Ovary (tissue), 9 donors: ENCODE data around the gene RERE. TPM values are rescaled to one million over a fixed set of nuclear protein-coding genes. Genes with fewer than 3 reads are reported as not detected.

Source experiments
- DNase-seq, 5 donors: peaks; one replicate each; pipeline ENCODE4 v3.0.0-alpha.2; 2019 to 2020
- H3K27ac ChIP-seq, 2 donors: fragments of 200-600 bp; one replicate each; pipeline versions ENCODE4 v1.5.1 to v1.8.0; 2019 to 2022
- H3K27me3 ChIP-seq: fragments of 200-600 bp; one replicate; pipeline ENCODE4 v1.8.0; 2022
- H3K36me3 ChIP-seq: fragments of 200-600 bp; sonication (generic); one replicate; pipeline ENCODE4 v1.5.1; 2019
- H3K4me1 ChIP-seq: one replicate; pipeline ENCODE4 v1.8.1; 2013; ENCODE audit warnings: mild to moderate bottlenecking, moderate library complexity; ENCODE audit not compliant: insufficient read depth
- H3K4me3 ChIP-seq: fragments of 200-600 bp; sonication (generic); one replicate; pipeline ENCODE4 v1.5.1; 2017
- H3K9me3 ChIP-seq, 2 donors: fragments of 200-600 bp in 1 of 2; sonication (generic) in 1 of 2; one replicate each; pipeline versions ENCODE4 v1.5.1 to v1.8.1; 2013 to 2019; ENCODE audit warnings: mild to moderate bottlenecking in 1 of 2, moderate library complexity in 1 of 2
- CTCF ChIP-seq, 3 donors: fragments of 450-650 bp in 2 of 3; fragments of 200-600 bp in 1 of 3; IDR thresholded peaks; one replicate each; pipeline versions ENCODE4 v1.5.1 to v1.8.0; 2016 to 2022; ENCODE audit warnings: antibody characterized with exemption in 3 of 3, mild to moderate bottlenecking in 1 of 3
- EP300 ChIP-seq: sonication (generic); formaldehyde crosslinking; IDR thresholded peaks from one replicate; pipeline ENCODE4 v1.6.1; 2017; ENCODE audit warnings: antibody characterized with exemption
- POLR2A ChIP-seq: fragments of 450-650 bp; IDR thresholded peaks from one replicate; pipeline ENCODE4 v1.6.1; 2017; ENCODE audit warnings: antibody characterized with exemption, mild to moderate bottlenecking, moderate library complexity
- WGBS, 3 donors: extraction: QIAGEN DNeasy Blood & Tissue Kit in 1 of 3; methylation state at CpG; one replicate each; pipeline versions ENCODE4 v1.1.5 to v1.1.7; 2013 to 2017; 5-methylcytosine and 5-hydroxymethylcytosine counted together
- intact Hi-C, 4 donors: fragments of 100-400 bp; cut with DNase I; formaldehyde crosslinking; loops; one replicate each; pipeline versions ENCODE4 v1.11.0 to v1.15.1; 2022 to 2023
- polyA plus RNA-seq, 2 donors: library from polyadenylated mRNA; stranded (reverse); fragments of 200-250 nt in 1 of 2; fragments of 350-450 nt in 1 of 2; fragmentation: Illumina TruSeq in 1 of 2; extraction: RNeasy Lipid Tissue Mini Kit (QIAGEN cat#74804) in 1 of 2; gene quantifications; one replicate each; pipeline ENCODE4 v1.2.3, GENCODE V29; 2013 to 2014
- total RNA-seq, 7 donors: library from RNA; depleted of rRNA in 2 of 7; stranded (reverse); fragments of >200 nt in 2 of 7; fragmentation: NEBNext Ultra II Directional in 3 of 7; extraction: Animal tissue kit (Norgen Biotek cat#: 25700) in 3 of 7; gene quantifications; one replicate each; pipeline versions ENCODE4 v1.1.0 to v1.2.4, GENCODE V29; 2016 to 2023
- donor health status: DM: no; HTN: no; CAD: no; lungs with moderate emphysema.
- donor health status: DM: no; HTN: no; CAD: no.
- donor health status: Bipolar disorder and iron deficiency.
- donor health status: DM: yes; HTN: yes; CAD: no.
- donor health status: DM: no; HTN: no; CAD: no.
- donor health status: DM: yes; HTN: yes; CAD: no.

RERE gene
- total and polyA plus RNA-seq, 9 donors, result 36.7 to 119 (median 114) TPM

- 58 to 71% (median 65%) methylated on average over 4 of the region's 4 CpGs for WGBS, 3 donors
- Histone ChIP-seq H3K9me3 (no peaks in the 10 kb centered on the region), H3K4me3 (no peak overlapping the region), H3K36me3 (no peaks in the 10 kb centered on the region), H3K27me3 (no peaks in the 10 kb centered on the region), H3K4me1 (peaks cover 6% of the 10 kb centered on the region), H3K27ac (no peak overlapping the region)
- intact Hi-C loops, result no loop called here
- no peak for TF ChIP-seq EP300
- TF ChIP-seq POLR2A, result no peak
- no peak for TF ChIP-seq CTCF (IDR thresholded peaks at IDR 0.05)
- no peak for DNase-seq
Observed at GRCh38 chr1:8527941-8528340, 289.5 kb downstream of the RERE start.

- peak; percentile 74 to 78 (median 75) for DNase-seq
- peak overlapping the region; percentile 49 to 78 for H3K27ac ChIP-seq
- 0 to 5% (median 2%) methylated on average over 11 of the region's 11 CpGs for WGBS, 3 donors
- TF ChIP-seq POLR2A (peak; percentile 54), EP300 (no peak), CTCF (IDR thresholded peaks at IDR 0.05) (no peak)
- H3K27me3 ChIP-seq, result no peaks in the 10 kb centered on the region
- H3K4me3 ChIP-seq, result peak overlapping the region; percentile 58
- no peaks in the 10 kb centered on the region for H3K9me3 ChIP-seq
- H3K4me1 ChIP-seq, result peaks cover 6% of the 10 kb centered on the region
- no peaks in the 10 kb centered on the region for H3K36me3 ChIP-seq
- intact Hi-C loops, result no loop called here
Observed at GRCh38 chr1:8525558-8526275, 291.7 kb downstream of the RERE start.

- Histone ChIP-seq H3K27ac (peak overlapping the region; percentile 49 to 78), H3K27me3 (no peaks in the 10 kb centered on the region), H3K9me3 (no peaks in the 10 kb centered on the region), H3K4me1 (peaks cover 6% of the 10 kb centered on the region), H3K36me3 (no peaks in the 10 kb centered on the region), H3K4me3 (peak overlapping the region; percentile 58)
- TF ChIP-seq CTCF (IDR thresholded peaks at IDR 0.05), result no peak
- no peak for TF ChIP-seq POLR2A
- no peak for TF ChIP-seq EP300
- peak in 2 of 5 donors; percentile 44 to 53 for DNase-seq
- WGBS, 3 donors, result 1 to 3% (median 2%) methylated on average over 6 of the region's 6 CpGs
- intact Hi-C loops, result no loop called here
Observed at GRCh38 chr1:8525216-8525557, 292.3 kb downstream of the RERE start.

GRCh38 chr1:8524627-8525157, 292.7 kb downstream of the RERE start:
- peaks cover 6% of the 10 kb centered on the region for H3K4me1 ChIP-seq
- WGBS, 3 donors, result 32 to 40% (median 38%) methylated on average over 2 of the region's 2 CpGs
- no peaks in the 10 kb centered on the region for H3K36me3 ChIP-seq
- H3K27me3 ChIP-seq, result no peaks in the 10 kb centered on the region
- intact Hi-C loops, result no loop called here
- H3K27ac ChIP-seq, result peak overlapping the region in 1 of 2 donors; percentile 78
- TF ChIP-seq CTCF (IDR thresholded peaks at IDR 0.05) (no peak), EP300 (no peak), POLR2A (no peak)
- H3K4me3 ChIP-seq, result peak overlapping the region; percentile 58
- no peak for DNase-seq
- H3K9me3 ChIP-seq, result no peaks in the 10 kb centered on the region
